GM19468 (cell line): ENCODE data around the gene LACC1.

Experiments
- ATAC-seq: cut with Tn5 transposase; IDR thresholded peaks from one replicate; pipeline ENCODE4 v1.9.1; 2021; ENCODE audit warnings: mild to moderate bottlenecking, moderate library complexity, moderate number of reproducible peaks; ENCODE audit not compliant: unreplicated experiment; ENCODE audit errors: extremely low read depth

Gene LACC1

DNA sequence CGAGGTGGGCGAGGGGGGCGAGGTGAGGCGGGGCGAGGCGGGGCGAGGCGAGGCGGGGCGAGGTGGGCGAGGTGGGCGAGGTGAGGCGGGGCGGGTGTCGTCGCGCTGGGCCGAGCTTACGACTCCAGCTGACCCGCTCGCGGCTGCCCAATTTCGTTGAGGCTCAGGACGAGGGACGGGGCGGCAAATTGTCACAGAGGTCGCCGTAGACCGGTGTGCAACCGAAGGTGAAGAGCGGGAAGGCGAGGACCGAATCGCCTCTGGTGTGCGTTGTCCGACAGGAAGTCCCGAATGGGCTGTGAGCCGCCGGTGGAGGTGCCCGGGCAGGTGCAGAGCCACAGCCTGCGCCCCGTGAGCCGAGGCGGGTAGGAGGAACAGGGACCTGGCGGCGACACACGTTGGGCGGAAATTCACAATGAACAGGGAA, at the start of gene LACC1:
LACC1 (plus strand) TSS at position 150 of the 427 bp plus-strand sequence. CDS start 1,082 bp downstream, outside the sequence.
- ATAC-seq = peak; percentile 8

DNA sequence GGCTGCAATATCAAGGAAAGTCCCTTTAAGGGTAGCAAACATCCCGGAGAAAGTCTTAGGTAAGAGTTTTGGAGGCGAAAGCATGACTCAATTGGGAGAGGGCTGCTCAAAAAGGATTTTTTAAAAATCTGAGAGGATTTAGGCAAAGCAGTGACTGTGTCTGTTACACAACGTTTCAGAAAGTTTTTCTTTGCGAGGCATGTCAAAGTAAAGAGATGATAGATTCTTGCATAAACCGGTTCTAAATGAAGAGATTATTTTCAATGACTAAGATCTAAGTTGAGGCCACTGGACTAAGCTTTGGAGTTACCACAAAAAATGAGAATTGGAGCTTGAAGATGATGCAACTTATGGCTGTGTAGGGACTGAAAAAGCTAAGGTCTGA, 49.2 kb upstream of the LACC1 start:
- ATAC-seq = no peak

- ATAC-seq = no peak
Observed at GRCh38 chr13:43831088-43831487, 48.6 kb upstream of the LACC1 start.

GRCh38 chr13:43835701-43836100, 44.0 kb upstream of the LACC1 start:
- no peak for ATAC-seq

DNA sequence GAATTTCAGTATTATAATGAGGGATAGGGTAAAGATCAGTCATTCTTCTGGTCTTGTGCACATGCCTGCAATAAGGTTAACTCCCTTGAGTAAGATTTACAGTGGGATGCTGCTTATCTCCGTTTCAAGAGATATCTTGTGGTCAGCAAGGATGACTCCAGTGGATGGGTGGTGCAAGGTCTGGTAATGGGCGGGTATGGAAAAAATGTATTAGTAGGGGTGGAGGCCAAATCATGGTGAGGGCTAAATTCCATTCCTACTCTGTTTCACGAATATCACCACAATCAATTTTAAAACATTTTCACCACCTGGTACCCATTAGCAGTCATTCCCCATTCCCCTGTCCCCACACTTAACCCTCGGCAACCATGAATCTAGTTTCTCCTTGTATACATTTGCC, 40.8 kb upstream of the LACC1 start:
- ATAC-seq = no peak

DNA sequence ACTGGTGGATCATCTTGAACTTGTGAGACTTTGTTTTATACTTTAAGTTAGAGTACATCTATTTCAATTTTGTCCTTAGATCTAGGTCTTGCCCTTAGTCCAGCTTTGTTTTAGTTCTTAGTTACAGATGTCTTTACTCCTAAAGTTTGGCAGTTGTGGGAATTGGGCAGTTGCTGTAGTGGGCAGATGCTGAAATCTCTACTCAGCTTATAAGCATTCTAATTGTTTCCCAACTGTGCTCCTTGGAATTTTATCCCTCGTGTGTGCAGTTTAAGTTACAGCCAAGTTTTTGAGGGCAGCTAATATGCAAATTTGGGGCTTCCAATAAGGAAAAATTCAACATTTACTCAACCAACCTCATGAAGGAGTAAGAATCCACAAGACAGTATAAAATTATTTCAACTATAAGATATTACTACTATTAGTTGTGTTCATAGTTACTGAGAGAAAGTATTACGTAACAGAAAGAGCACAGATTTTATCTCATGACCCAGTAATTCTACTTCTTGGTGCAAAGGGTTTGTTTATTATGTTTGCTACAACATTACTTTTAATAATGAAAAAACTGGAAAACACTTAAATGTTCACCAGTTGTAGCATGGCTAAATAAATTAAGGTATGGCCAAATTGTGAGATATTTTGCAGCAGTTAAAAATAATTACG, 33.1 kb upstream of the LACC1 start:
- ATAC-seq = no peak

DNA sequence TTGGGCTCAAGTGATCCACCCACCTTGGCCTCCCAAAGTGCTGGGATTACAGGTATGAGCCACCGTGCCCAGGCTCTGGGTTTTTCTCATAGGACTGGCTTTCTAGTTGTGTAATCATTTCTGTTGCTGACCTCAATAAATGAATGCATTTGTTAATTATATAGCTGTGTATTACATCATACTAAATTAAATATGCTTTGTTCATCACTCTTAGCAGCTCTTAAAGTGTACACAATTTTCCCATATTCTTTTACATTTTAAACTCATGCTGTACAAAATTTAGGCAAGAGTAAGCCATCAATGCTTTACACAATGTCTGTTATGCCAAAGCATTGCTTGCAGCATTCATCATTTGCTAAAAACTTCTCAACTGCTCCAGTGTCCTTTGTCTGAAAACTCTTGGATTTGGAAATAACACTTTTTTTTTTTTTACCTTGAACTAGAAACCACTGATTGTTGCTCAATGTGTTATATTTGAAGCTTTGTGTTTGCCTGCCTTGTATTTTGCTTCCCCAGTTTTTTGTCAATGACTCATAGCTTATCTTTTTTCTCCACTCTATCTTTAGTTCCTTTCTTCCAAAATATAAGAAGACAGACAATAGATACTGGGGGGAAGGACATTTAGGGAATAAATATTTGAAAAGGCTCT, 31.6 kb upstream of the LACC1 start:
- no peak for ATAC-seq

DNA sequence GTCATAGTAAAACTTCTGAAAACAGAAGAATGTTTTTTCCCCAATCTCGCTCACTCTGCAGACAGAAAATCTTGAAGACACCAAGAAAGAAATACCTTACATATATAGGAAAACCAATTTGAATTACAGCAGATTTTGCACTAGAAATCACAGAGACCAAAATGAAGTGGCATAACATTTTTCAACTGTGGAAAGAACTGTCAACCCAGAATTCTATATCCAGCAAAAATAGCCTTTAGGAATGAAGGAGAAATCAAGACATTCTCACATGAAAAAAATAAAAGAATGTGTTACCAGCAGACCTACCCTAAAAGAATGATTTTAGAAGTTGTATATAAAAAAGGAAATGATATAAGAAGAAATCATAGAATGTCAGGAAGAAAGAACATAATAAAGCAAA, 28.8 kb upstream of the LACC1 start:
- ATAC-seq = no peak

DNA sequence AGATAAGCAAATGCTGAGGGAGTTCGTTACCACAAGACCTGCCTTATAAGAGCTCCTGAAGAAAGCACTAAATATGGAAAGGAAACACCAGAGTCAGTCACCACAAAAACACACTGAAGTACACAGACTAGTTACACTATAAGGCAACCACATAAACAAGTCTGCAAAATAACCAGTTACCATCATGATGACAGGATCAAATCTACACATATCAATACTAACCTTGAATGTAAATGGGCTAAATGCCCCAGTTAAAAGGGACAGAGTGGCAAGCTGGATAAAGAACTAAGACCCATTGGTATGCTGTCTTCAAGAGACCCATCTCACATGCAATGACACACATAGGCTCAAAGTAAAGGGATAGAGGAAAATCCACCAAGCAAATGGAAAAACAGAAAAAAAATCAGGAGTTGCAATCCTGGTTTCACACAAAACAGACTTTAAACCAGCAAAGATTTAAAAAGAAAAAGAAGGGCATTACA, 26.7 kb upstream of the LACC1 start:
- ATAC-seq = no peak

DNA sequence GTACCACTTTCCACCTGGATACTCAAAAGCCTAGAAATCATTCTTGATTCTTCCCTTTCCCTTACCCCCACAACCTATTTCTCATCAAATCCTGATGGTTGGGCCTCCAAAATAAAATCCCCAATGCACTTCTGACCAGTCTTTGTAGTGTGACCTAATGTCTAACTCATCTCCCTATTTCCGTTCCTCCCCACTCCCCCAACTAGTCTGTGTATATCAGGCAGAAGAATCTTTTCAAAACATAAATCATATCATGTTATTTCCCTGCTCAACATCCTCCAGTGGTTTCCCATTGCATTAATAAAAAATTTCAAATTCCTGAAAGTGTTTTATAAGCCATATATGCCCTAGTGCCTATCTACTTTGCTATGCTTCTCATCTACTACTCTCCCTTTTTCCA, 17.8 kb upstream of the LACC1 start:
- ATAC-seq = no peak

GRCh38 chr13:43864921-43865320, 14.8 kb upstream of the LACC1 start:
- no peak for ATAC-seq

GRCh38 chr13:43865892-43866291, 13.8 kb upstream of the LACC1 start:
- no peak for ATAC-seq

DNA sequence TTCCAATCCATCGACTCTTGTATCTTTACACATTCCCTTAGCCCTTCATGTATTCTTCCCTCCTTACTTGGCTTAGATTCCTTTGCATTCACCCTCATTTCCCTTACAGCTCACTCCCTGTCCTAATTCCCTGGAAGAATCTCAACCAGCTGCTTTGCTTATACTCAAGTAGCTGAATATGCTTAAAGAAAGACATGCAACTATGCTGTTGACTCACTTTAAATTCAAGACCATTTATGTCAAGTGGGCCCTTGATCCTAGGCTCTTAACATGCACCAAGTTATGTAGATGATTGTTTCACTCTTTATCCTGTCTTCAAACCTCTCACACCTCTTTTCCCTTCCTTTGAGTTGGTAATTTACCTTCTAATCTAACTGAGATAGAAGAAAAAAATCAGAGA, 7.5 kb upstream of the LACC1 start:
- ATAC-seq = no peak

GRCh38 chr13:43874504-43875092, 5.1 kb upstream of the LACC1 start:
- no peak for ATAC-seq

DNA sequence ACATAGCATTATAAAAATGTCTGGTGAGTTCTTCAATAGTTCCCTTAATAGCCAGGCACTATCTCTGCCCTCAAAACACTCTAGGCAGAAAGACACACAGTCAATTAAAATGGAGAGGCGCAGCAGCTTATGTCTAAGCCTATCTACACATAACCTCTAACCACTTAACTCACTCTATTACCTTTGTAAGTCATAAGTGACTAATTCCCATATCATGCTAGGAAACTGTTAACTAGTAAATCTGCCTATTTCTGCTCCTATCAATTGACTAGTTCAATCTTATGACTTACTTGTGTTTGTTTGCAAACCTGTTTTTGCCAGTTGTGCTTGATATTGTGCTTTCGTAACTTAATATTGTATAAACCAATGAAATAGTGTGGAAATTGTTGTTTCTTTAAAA, 3.3 kb upstream of the LACC1 start:
- no peak for ATAC-seq

DNA sequence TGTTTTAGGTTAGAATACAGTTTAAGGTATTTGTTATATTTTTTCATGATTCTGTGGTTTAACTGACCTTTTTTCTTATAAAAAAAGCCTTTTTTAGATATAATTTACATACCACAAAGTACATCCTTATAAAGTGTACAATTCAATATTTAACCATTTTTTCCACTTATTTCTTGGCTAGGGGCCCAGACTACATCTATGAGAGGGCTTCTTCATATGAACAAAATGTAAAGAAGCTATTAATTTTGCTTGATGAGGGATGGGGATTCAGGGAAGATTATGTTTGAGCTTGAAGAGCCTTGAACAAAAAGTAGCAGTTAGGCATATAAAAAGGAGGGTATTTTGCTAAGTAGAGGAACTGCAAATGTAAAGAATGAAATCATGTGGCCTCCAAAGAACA, 2.4 kb upstream of the LACC1 start:
- ATAC-seq = no peak

DNA sequence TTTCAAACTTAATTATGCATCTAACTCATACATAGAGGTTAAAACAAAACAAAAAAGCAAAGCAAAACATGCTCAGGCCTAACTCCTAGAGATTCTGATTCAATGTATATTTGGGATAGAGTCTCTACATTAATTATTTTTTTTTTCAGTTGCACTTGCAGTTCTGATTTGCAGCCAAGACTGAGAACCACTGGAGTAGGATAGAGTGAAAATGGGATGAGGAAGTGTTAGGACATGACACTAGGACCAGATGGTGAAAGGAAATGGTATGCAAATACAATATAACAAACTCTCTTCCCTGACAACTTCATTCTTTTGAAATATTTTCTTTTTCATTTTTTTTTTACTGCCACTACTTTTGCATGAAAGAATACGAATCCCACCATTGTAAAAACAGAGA, 1.9 kb upstream of the LACC1 start:
- no peak for ATAC-seq

DNA sequence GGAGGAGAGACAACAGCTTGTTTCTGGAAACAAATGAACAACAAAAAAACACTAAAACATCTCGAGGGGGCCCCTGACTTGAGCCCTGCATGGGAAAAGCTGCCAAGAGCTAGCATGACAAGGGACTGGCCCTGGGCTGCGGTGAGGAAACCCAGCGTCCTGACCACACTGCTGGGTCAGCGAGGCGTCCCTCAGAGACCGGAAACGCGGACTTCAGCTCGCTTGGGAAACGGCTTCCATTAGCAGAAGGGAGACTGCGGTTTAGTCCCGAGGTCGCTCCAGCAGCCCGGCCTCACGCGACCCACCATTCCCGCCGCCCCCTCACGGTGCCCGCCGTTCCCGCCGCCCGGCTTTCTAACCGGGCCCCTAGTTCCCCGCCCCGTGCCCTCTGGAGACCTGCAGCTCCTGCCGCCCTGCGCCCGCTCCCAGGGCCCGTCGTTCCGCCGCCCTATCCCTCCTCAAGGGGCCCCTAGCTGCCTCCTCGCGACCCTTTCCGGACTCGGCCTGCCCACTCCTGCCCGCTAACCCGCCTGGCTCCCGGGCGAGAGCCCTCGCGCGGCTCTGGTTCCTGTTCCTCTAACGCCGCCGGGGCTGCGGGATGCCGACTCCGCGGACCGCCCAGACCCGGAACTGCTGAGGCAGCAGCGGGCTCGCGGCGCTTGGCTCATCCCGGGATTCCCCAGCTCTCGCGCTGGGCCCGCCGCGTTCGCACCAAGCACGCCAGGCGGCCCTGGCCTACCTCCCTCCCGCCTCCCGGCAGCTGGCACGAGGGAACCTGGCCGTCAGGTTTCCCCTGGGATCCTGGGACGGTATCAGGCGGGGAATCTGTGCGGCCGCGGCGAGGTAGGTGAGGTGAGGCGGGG, 581 bp upstream of the LACC1 start, which contains the start of gene CCDC122:
CCDC122 (minus strand) TSS at position 849 of the 863 bp plus-strand sequence. CDS start 10,364 bp downstream, outside the sequence.
- ATAC-seq = peak; percentile 53

GRCh38 chr13:43880214-43880855, 631 bp downstream of the LACC1 start:
- ATAC-seq = no peak

- no peak for ATAC-seq
Observed at GRCh38 chr13:43880926-43881325, 1.2 kb downstream of the LACC1 start.
